Fibroblast of the aortic adventitia (primary cell): ENCODE data around the gene CYP2E1. TPM values are rescaled to one million over a fixed set of nuclear protein-coding genes. Genes with fewer than 3 reads are reported as not detected.
A peak's percentile ranks its signal among the peaks of the same experiment; 100 is the strongest.
"Not testable (repeated sequence)": the region's sequence is repeated elsewhere in the genome, so short reads cannot be mapped to it uniquely, and the experiment has no call there.

Experiments used
- DNase-seq: peaks from one replicate; pipeline ENCODE4 v3.0.0-alpha.2; 2010; ENCODE audit warnings: low read depth
- H3K4me3 ChIP-seq: 2 replicates; pipeline ENCODE4 v1.5.1; 2011; ENCODE audit warnings: low read depth, mild to moderate bottlenecking, control low read depth, low read length, moderate library complexity
- CTCF ChIP-seq: IDR thresholded peaks from 2 replicates; pipeline ENCODE4 v1.5.1; 2011; ENCODE audit warnings: mild to moderate bottlenecking, low read length, control low read depth, inconsistent platforms; ENCODE audit not compliant: insufficient read depth
- total RNA-seq: library from RNA; depleted of rRNA; stranded (reverse); fragments of >200 nt; gene quantifications from 2 replicates; pipeline ENCODE4 v1.2.3, GENCODE V29; 2012; ENCODE audit warnings: low replicate concordance

Gene CYP2E1
- total RNA-seq, 1 donor, result 0.36 TPM

- TF ChIP-seq CTCF, result no peak
- H3K4me3 ChIP-seq, result no peak overlapping the region
- no peak for DNase-seq
Observed at GRCh38 chr10:133536198-133536597, 9.0 kb downstream of the CYP2E1 start.

GRCh38 chr10:133537546-133538545, 10.7 kb downstream of the CYP2E1 start:
- no peak for TF ChIP-seq CTCF
- DNase-seq, result peak; percentile 7
- no peak overlapping the region for H3K4me3 ChIP-seq

GRCh38 chr10:133541441-133541975, 14.3 kb downstream of the CYP2E1 start:
- not testable (repeated sequence) for H3K4me3 ChIP-seq, DNase-seq

GRCh38 chr10:133544506-133544905, 17.3 kb downstream of the CYP2E1 start:
- TF ChIP-seq CTCF, result no peak
- no peak for DNase-seq
- no peak overlapping the region for H3K4me3 ChIP-seq

GRCh38 chr10:133554600-133554999, 27.4 kb downstream of the CYP2E1 start:
- no peak for TF ChIP-seq CTCF
- DNase-seq, result no peak
- H3K4me3 ChIP-seq, result no peak overlapping the region

- no peak overlapping the region for H3K4me3 ChIP-seq
- no peak for TF ChIP-seq CTCF
- DNase-seq, result no peak
Observed at GRCh38 chr10:133555521-133555920, 28.4 kb downstream of the CYP2E1 start.

- DNase-seq, result no peak
- no peak overlapping the region for H3K4me3 ChIP-seq
- no peak for TF ChIP-seq CTCF
Observed at GRCh38 chr10:133557381-133557780, 30.2 kb downstream of the CYP2E1 start.
